ENCODE measurements around the gene SLCO1C1.

GRCh38 chr12:20800160-20800559 is 105.0 kb downstream of the SLCO1C1 start:
- no peak for TF ChIP-seq FOSL1 (IDR thresholded peaks at IDR 0.05; ENCODE audit: low read depth)
- no peak for TF ChIP-seq CEBPB (IDR thresholded peaks at IDR 0.05; ENCODE audit: low read depth)
- no peak for TF ChIP-seq JUND (IDR thresholded peaks at IDR 0.05)
- no peak for TF ChIP-seq POLR2AphosphoS5 (IDR thresholded peaks at IDR 0.05; ENCODE audit: low read depth, low read length)
- TF ChIP-seq CTCF (IDR thresholded peaks at IDR 0.05 in 2 of 3, conservative IDR thresholded peaks at IDR 0.05 in 1 of 3; ENCODE audit: borderline replicate concordance in 1 of 3, insufficient read depth in 1 of 3, low read depth in 2 of 3, low read length in 2 of 3), result no peak
- TF ChIP-seq POLR2A (IDR thresholded peaks at IDR 0.05; ENCODE audit: borderline replicate concordance, extremely low read depth, insufficient read depth, insufficient read length), result no peak
- TF ChIP-seq EZH2 (IDR thresholded peaks at IDR 0.05), result no peak
- TF ChIP-seq ZNF274 (IDR thresholded peaks at IDR 0.05; ENCODE audit: low read depth, low read length), result no peak
- no peak for TF ChIP-seq ATF3 (IDR thresholded peaks at IDR 0.05)

All from HCT116 (cell line).